HG03025 (cell line): ENCODE measurements around the gene MRTO4.
"Not testable (repeated sequence)": the region's sequence is repeated elsewhere in the genome, so short reads cannot be mapped to it uniquely, and the experiment has no call there.

Experiments
- ATAC-seq: cut with Tn5 transposase; IDR thresholded peaks from one replicate; pipeline ENCODE4 v1.9.1; 2021; ENCODE audit warnings: mild to moderate bottlenecking, moderate library complexity; ENCODE audit not compliant: unreplicated experiment, low FRiP score

Gene MRTO4

GRCh38 chr1:19251305-19252196 is at the start of gene MRTO4, which contains the start of gene EMC1:
Gene MRTO4, plus strand, starts transcription at chr1:19251805. Its CDS starts 31 bp downstream, at chr1:19251836.
Gene EMC1, minus strand, starts transcription at chr1:19251524. Its CDS starts 15 bp downstream, at chr1:19251509.
- peak; percentile 64 for ATAC-seq

GRCh38 chr1:19202396-19202795 is 49.2 kb upstream of the MRTO4 start:
- no peak for ATAC-seq

GRCh38 chr1:19203440-19203839 is 48.2 kb upstream of the MRTO4 start:
- ATAC-seq = no peak

- no peak for ATAC-seq
These were observed 46.9 kb upstream of the MRTO4 start for GRCh38 chr1:19204446-19205266.

- no peak for ATAC-seq
These were observed 46.2 kb upstream of the MRTO4 start for GRCh38 chr1:19205403-19205802.

GRCh38 chr1:19205845-19206244 is 45.8 kb upstream of the MRTO4 start:
- ATAC-seq = no peak

GRCh38 chr1:19206947-19207346 is 44.7 kb upstream of the MRTO4 start:
- no peak for ATAC-seq

- ATAC-seq = no peak
These were observed 42.7 kb upstream of the MRTO4 start for GRCh38 chr1:19208710-19209438.

GRCh38 chr1:19209439-19209989 is 42.1 kb upstream of the MRTO4 start:
- ATAC-seq = peak; percentile 37

- peak; percentile 80 for ATAC-seq
These were observed 41.4 kb upstream of the MRTO4 start, which contains the start of gene UBR4 for GRCh38 chr1:19209990-19210771. Gene UBR4, minus strand, starts transcription at chr1:19210266. Its CDS starts 18 bp downstream, at chr1:19210248.

- no peak for ATAC-seq
These were observed 40.6 kb upstream of the MRTO4 start for GRCh38 chr1:19210772-19211549.

GRCh38 chr1:19212167-19212566 is 39.4 kb upstream of the MRTO4 start:
- no peak for ATAC-seq

- ATAC-seq = no peak
These were observed 38.0 kb upstream of the MRTO4 start for GRCh38 chr1:19213580-19213979.

- ATAC-seq = not testable (repeated sequence)
These were observed 35.0 kb upstream of the MRTO4 start for GRCh38 chr1:19216585-19216984.

GRCh38 chr1:19219451-19219850 is 32.2 kb upstream of the MRTO4 start:
- ATAC-seq = no peak

- ATAC-seq = no peak
These were observed 31.3 kb upstream of the MRTO4 start for GRCh38 chr1:19220080-19220846.

- no peak for ATAC-seq
These were observed 30.6 kb upstream of the MRTO4 start for GRCh38 chr1:19220991-19221390.

- ATAC-seq = no peak
These were observed 29.0 kb upstream of the MRTO4 start for GRCh38 chr1:19222573-19222972.
